Spleen (tissue), 11 donors: ENCODE data around the gene ITPR1. TPM values are rescaled to one million over a fixed set of nuclear protein-coding genes. Genes with fewer than 3 reads are reported as not detected.

Experiments
- DNase-seq: peaks from one replicate; pipeline ENCODE4 v3.0.0-alpha.2; 2020
- H3K27ac ChIP-seq, 8 donors: fragments of 200-600 bp; sonication (generic) in 7 of 8; 1 replicate in 4 of 8; 2 replicates in 4 of 8; pipeline versions ENCODE4 v1.5.0 to v1.8.0; 2016 to 2021; ENCODE audit warnings: inconsistent platforms in 4 of 8, mild to moderate bottlenecking in 4 of 8, moderate library complexity in 1 of 8
- H3K27me3 ChIP-seq, 7 donors: fragments of 200-600 bp; sonication (generic) in 6 of 7; replicated peaks in 1 of 7; 1 replicate in 4 of 7; 2 replicates in 3 of 7; pipeline versions ENCODE4 v1.5.0 to v1.8.0; 2016 to 2021; ENCODE audit warnings: inconsistent platforms in 3 of 7, mild to moderate bottlenecking in 1 of 7
- H3K36me3 ChIP-seq, 6 donors: fragments of 200-600 bp; sonication (generic) in 5 of 6; 1 replicate in 4 of 6; 2 replicates in 2 of 6; pipeline versions ENCODE4 v1.5.0 to v1.8.0; 2016 to 2021; ENCODE audit warnings: inconsistent platforms in 2 of 6
- H3K4me1 ChIP-seq, 6 donors: fragments of 200-600 bp; sonication (generic) in 5 of 6; 1 replicate in 3 of 6; 2 replicates in 3 of 6; pipeline versions ENCODE4 v1.5.0 to v1.8.0; 2016 to 2021; ENCODE audit warnings: inconsistent platforms in 3 of 6
- H3K4me3 ChIP-seq, 8 donors: fragments of 200-600 bp; sonication (generic) in 7 of 8; 1 replicate in 4 of 8; 2 replicates in 4 of 8; pipeline versions ENCODE4 v1.5.0 to v1.8.0; 2016 to 2021; ENCODE audit warnings: inconsistent platforms in 4 of 8, mild to moderate bottlenecking in 4 of 8, moderate library complexity in 2 of 8
- H3K9me3 ChIP-seq, 8 donors: fragments of 200-600 bp; sonication (generic) in 7 of 8; 1 replicate in 4 of 8; 2 replicates in 4 of 8; pipeline versions ENCODE4 v1.5.0 to v1.8.0; 2016 to 2021; ENCODE audit warnings: inconsistent platforms in 4 of 8
- POLR2A ChIP-seq, 3 donors: fragments of 450-650 bp; IDR thresholded peaks; one replicate each; pipeline ENCODE4 v1.5.1; 2017; ENCODE audit warnings: antibody characterized with exemption in 3 of 3, mild to moderate bottlenecking in 1 of 3
- POLR2AphosphoS5 ChIP-seq, 3 donors: sonication (generic); formaldehyde crosslinking; IDR thresholded peaks; one replicate each; pipeline ENCODE4 v1.5.1; 2017; ENCODE audit warnings: antibody characterized with exemption in 3 of 3
- WGBS, 5 donors: extraction: QIAGEN DNeasy Blood & Tissue Kit in 3 of 5; methylation state at CpG; one replicate each; pipeline versions ENCODE4 v1.1.5 to v1.1.7; 2013 to 2018; 5-methylcytosine and 5-hydroxymethylcytosine counted together
- intact Hi-C: fragments of 100-400 bp; cut with DNase I; formaldehyde crosslinking; loops from one replicate; pipeline ENCODE4 v1.15.0; 2023; ENCODE audit warnings: low total_unique reads
- polyA plus RNA-seq, 3 donors: library from polyadenylated mRNA; stranded (reverse); fragments of 200-250 nt; gene quantifications; one replicate each; pipeline ENCODE4 v1.2.1, GENCODE V29; 2013
- total RNA-seq, 7 donors: library from RNA; depleted of rRNA in 3 of 7; stranded (reverse); fragments of >200 nt in 3 of 7; fragmentation: NEBNext Ultra II Directional in 4 of 7; extraction: Animal tissue kit (Norgen Biotek cat#: 25700) in 4 of 7; gene quantifications; one replicate each; pipeline versions ENCODE4 v1.1.0 to v1.2.1, GENCODE V29; 2016 to 2021
- TF ChIP-seq, protein P1 (sequence below), 11 experiments: fragments of 200-600 bp in 7 of 11; fragments of 450-650 bp in 4 of 11; sonication (generic) in 4 of 11; IDR thresholded peaks in 8 of 11; conservative IDR thresholded peaks in 3 of 11; 1 replicate in 7 of 11; 2 replicates in 4 of 11; pipeline versions ENCODE4 v1.4.0 to v1.8.0; 2016 to 2021; ENCODE audit warnings: antibody characterized with exemption in 11 of 11, inconsistent platforms in 4 of 11, mild to moderate bottlenecking in 1 of 11
- donor health status: healthy with polysubstance abuse.
- donor health status: DM: no; HTN: no; CAD: no; lungs with moderate emphysema.
- donor health status: DM: no; HTN: no; CAD: no.
- donor health status: Bipolar disorder and iron deficiency.
- donor health status: healthy.
- donor health status: DM: no; HTN: no; CAD: no.
- donor health status: DM: yes; HTN: yes; CAD: no.

ITPR1 gene
- total and polyA plus RNA-seq, 10 donors = 17.5 to 194 (median 129) TPM

DNA sequence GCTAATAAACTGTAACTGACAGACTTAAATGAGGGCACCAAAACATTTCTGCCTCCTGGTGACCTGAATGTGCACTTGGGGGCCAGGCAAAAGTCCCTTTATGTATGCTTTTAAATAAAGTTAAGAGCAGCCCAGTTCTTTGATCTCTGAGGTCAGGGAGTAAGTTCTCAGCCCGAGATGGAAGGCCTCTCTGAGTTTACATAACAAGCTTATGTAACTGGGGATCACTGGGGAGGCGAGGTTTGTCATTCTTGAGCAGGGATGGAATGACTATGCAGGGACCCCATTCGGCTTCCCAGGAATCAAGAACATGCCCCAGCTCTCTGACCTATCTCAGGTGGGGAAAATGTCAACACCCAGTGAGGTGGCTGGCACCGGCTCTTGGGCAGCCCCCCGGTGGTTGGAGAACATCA, 287.4 kb downstream of the ITPR1 start:
- TF ChIP-seq POLR2AphosphoS5 (IDR thresholded peaks at IDR 0.05) = no peak
- TF ChIP-seq POLR2A (IDR thresholded peaks at IDR 0.05) = no peak
- TF ChIP-seq, protein P1, sequence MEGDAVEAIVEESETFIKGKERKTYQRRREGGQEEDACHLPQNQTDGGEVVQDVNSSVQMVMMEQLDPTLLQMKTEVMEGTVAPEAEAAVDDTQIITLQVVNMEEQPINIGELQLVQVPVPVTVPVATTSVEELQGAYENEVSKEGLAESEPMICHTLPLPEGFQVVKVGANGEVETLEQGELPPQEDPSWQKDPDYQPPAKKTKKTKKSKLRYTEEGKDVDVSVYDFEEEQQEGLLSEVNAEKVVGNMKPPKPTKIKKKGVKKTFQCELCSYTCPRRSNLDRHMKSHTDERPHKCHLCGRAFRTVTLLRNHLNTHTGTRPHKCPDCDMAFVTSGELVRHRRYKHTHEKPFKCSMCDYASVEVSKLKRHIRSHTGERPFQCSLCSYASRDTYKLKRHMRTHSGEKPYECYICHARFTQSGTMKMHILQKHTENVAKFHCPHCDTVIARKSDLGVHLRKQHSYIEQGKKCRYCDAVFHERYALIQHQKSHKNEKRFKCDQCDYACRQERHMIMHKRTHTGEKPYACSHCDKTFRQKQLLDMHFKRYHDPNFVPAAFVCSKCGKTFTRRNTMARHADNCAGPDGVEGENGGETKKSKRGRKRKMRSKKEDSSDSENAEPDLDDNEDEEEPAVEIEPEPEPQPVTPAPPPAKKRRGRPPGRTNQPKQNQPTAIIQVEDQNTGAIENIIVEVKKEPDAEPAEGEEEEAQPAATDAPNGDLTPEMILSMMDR (IDR thresholded peaks at IDR 0.05 in 8 of 11, conservative IDR thresholded peaks at IDR 0.05 in 3 of 11) = no peak
- Histone ChIP-seq H3K27ac (peak overlapping the region in 3 of 8 donors; percentile 3 to 27 (median 16)), H3K27me3 (no peaks in the 10 kb centered on the region), H3K4me3 (no peak overlapping the region), H3K36me3 (peaks cover 7 to 100% (median 37%) of the 10 kb centered on the region in 6 donors), H3K9me3 (no peaks in the 10 kb centered on the region), H3K4me1 (peaks cover 0 to 6% (median 0%) of the 10 kb centered on the region in 6 donors)
- intact Hi-C loops = no loop called here
- no peak for DNase-seq
- 68 to 87% (median 76%) methylated on average over 5 of the region's 5 CpGs for WGBS, 5 donors

DNA sequence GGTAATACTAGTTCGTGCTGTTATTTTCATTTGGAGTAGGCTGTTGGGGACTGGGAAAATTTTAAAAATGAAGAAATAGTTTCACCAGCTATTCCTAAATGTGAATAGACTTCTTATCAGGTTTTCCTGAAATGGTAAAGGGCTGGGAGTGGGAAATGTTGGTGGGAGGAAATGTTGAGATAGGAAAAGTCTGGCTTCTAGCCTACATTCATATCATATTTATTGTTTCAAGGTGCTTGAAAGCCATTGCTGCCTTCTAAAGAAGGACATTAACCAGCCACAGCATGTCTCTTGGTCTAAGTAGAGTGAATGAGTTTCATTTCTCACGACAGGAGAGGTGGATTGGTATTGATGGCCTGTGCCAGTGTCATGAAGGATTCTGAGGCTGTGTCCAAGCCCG, 288.9 kb downstream of the ITPR1 start:
- H3K27ac ChIP-seq = peak overlapping the region in 1 of 8 donors; percentile 8
- WGBS, 5 donors = 79 to 89% (median 81%) methylated on average over 3 of the region's 3 CpGs

DNA sequence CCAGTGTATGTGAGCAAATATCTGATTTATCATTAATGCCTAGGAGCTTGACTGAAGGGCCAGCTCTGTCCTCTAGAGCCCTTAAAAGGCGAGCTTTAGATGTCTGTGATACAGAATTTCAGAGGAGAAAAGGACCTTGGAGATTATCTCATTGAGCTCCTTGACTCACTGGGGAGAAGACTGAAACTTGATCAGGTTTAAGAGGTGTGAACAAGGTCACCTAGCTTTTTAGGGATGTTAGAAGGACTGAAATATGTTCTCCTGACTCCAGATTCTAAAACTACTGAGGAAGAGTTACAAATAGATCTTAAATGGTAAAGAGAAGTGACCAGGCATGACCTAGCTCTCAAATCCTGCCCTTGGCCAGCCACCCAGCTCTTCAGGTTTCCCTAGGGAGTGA, 292.4 kb downstream of the ITPR1 start:
- H3K4me3 ChIP-seq = no peak overlapping the region
- WGBS, 5 donors = 90 to 100% (median 94%) methylated on average over 1 of the region's 1 CpG
- TF ChIP-seq POLR2A (IDR thresholded peaks at IDR 0.05) (no peak), POLR2AphosphoS5 (IDR thresholded peaks at IDR 0.05) (no peak)
- TF ChIP-seq, protein P1 (IDR thresholded peaks at IDR 0.05 in 8 of 11, conservative IDR thresholded peaks at IDR 0.05 in 3 of 11) = no peak
- no peaks in the 10 kb centered on the region for H3K9me3 ChIP-seq
- H3K27ac ChIP-seq = no peak overlapping the region
- peaks cover 0 to 6% (median 0%) of the 10 kb centered on the region in 6 donors for H3K4me1 ChIP-seq
- no peaks in the 10 kb centered on the region for H3K27me3 ChIP-seq
- peaks cover 0 to 100% (median 55%) of the 10 kb centered on the region in 6 donors for H3K36me3 ChIP-seq
- no peak for DNase-seq
- intact Hi-C loops = no loop called here

More for the DNA sequence above, 288.9 kb downstream of the ITPR1 start:
- intact Hi-C loops = no loop called here
- peaks cover 0 to 6% (median 0%) of the 10 kb centered on the region in 6 donors for H3K4me1 ChIP-seq
- peaks cover 7 to 100% (median 37%) of the 10 kb centered on the region in 6 donors for H3K36me3 ChIP-seq
- no peaks in the 10 kb centered on the region for H3K27me3 ChIP-seq
- H3K9me3 ChIP-seq = no peaks in the 10 kb centered on the region
- no peak for DNase-seq
- TF ChIP-seq POLR2AphosphoS5 (IDR thresholded peaks at IDR 0.05) = no peak
- TF ChIP-seq POLR2A (IDR thresholded peaks at IDR 0.05) = no peak
- TF ChIP-seq, protein P1 (IDR thresholded peaks at IDR 0.05 in 8 of 11, conservative IDR thresholded peaks at IDR 0.05 in 3 of 11) = no peak
- no peak overlapping the region for H3K4me3 ChIP-seq

DNA sequence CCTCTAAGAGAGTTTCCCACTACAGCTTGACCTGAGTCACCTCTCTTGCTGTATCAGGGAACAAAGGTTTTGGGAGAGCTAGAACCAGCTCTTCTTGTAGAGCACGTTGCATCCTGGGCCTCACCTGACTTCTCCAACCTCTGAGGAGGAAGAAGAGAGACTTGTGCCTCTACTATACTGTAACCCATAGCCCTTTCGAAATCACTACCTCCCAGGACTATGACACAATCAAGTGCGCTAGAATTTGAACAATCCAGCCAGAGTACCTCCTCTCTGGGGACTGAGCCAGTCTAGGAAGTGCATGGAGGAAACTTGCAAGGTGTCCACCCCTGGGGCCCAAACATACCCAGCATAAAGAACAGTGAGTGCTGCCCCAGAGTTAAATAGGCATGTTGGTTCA, 293.3 kb downstream of the ITPR1 start:
- Histone ChIP-seq H3K27me3 (no peaks in the 10 kb centered on the region), H3K36me3 (peaks cover 0 to 100% (median 61%) of the 10 kb centered on the region in 6 donors), H3K4me3 (no peak overlapping the region), H3K9me3 (no peaks in the 10 kb centered on the region), H3K27ac (no peak overlapping the region), H3K4me1 (peaks cover 0 to 6% (median 0%) of the 10 kb centered on the region in 6 donors)
- intact Hi-C loops = no loop called here
- TF ChIP-seq POLR2A (IDR thresholded peaks at IDR 0.05) (no peak), POLR2AphosphoS5 (IDR thresholded peaks at IDR 0.05) (no peak)
- TF ChIP-seq, protein P1 (IDR thresholded peaks at IDR 0.05 in 8 of 11, conservative IDR thresholded peaks at IDR 0.05 in 3 of 11) = no peak
- no peak for DNase-seq
- 71 to 94% (median 81%) methylated on average over 3 of the region's 3 CpGs for WGBS, 5 donors
